Mesenchymal stem cell (in vitro differentiated cells and primary cell): Measurements from ENCODE around the gene CYP1A2.

Experiments
- DNase-seq: peaks from one replicate; pipeline ENCODE4 v3.0.0-alpha.2; 2013
- H2AFZ ChIP-seq: one replicate; pipeline ENCODE4 v1.6.1; 2013; ENCODE audit warnings: low read depth, mild to moderate bottlenecking, control low read depth, inconsistent platforms, low read length, moderate library complexity
- H2AK5ac ChIP-seq: 2 replicates; pipeline ENCODE4 v1.6.1; 2013; ENCODE audit warnings: low read length, moderate library complexity, mild to moderate bottlenecking, inconsistent platforms; ENCODE audit not compliant: severe bottlenecking
- H2BK120ac ChIP-seq: one replicate; pipeline ENCODE4 v1.6.1; 2013; ENCODE audit warnings: low read depth, mild to moderate bottlenecking, inconsistent platforms, low read length, moderate library complexity
- H2BK12ac ChIP-seq, 2 experiments: one replicate each; pipeline ENCODE4 v1.6.1; 2013; ENCODE audit warnings: inconsistent platforms in 2 of 2, low read length in 2 of 2, mild to moderate bottlenecking in 2 of 2, moderate library complexity in 2 of 2, control low read depth in 1 of 2
- H2BK15ac ChIP-seq: one replicate; pipeline ENCODE4 v1.6.1; 2013; ENCODE audit warnings: mild to moderate bottlenecking, low read depth, inconsistent platforms; ENCODE audit not compliant: poor library complexity, severe bottlenecking
- H2BK5ac ChIP-seq: 2 replicates; pipeline ENCODE4 v1.6.1; 2013; ENCODE audit warnings: low read depth, mild to moderate bottlenecking, low read length, control low read depth, inconsistent platforms; ENCODE audit not compliant: poor library complexity, severe bottlenecking
- H3K14ac ChIP-seq, 2 experiments: one replicate each; pipeline ENCODE4 v1.6.1; 2013; ENCODE audit warnings: inconsistent platforms in 2 of 2, low read length in 2 of 2, control low read depth in 1 of 2, mild to moderate bottlenecking in 1 of 2, moderate library complexity in 1 of 2
- H3K18ac ChIP-seq, 2 experiments: one replicate each; pipeline ENCODE4 v1.6.1; 2013; ENCODE audit warnings: inconsistent platforms in 2 of 2, low read length in 2 of 2, control low read depth in 1 of 2, low read depth in 1 of 2, mild to moderate bottlenecking in 1 of 2
- H3K23ac ChIP-seq, 2 experiments: one replicate each; pipeline ENCODE4 v1.6.1; 2013; ENCODE audit warnings: inconsistent platforms in 2 of 2, low read length in 2 of 2, mild to moderate bottlenecking in 2 of 2, moderate library complexity in 2 of 2, control low read depth in 1 of 2
- H3K27ac ChIP-seq: 2 replicates; pipeline ENCODE4 v1.5.1; 2013; ENCODE audit warnings: mild to moderate bottlenecking, moderate library complexity, low read length, control low read depth, inconsistent platforms; ENCODE audit not compliant: poor library complexity, severe bottlenecking
- H3K27me3 ChIP-seq, 2 experiments: 2 replicates each; pipeline versions ENCODE4 v1.6.1 to v1.7.0; 2013; ENCODE audit warnings: low read length in 2 of 2, mild to moderate bottlenecking in 2 of 2, moderate library complexity in 2 of 2, control low read depth in 1 of 2, inconsistent platforms in 1 of 2; ENCODE audit not compliant: control insufficient read depth in 1 of 2, insufficient read depth in 1 of 2
- H3K36me3 ChIP-seq, 2 experiments: 2 replicates each; pipeline versions ENCODE4 v1.6.1 to v1.7.0; 2013; ENCODE audit warnings: low read length in 2 of 2, control low read depth in 1 of 2, inconsistent platforms in 1 of 2, low read depth in 1 of 2, mild to moderate bottlenecking in 1 of 2; ENCODE audit not compliant: insufficient read depth in 2 of 2, control insufficient read depth in 1 of 2
- H3K4ac ChIP-seq, 2 experiments: one replicate each; pipeline ENCODE4 v1.6.1; 2013; ENCODE audit warnings: inconsistent platforms in 2 of 2, low read length in 2 of 2, mild to moderate bottlenecking in 2 of 2, moderate library complexity in 2 of 2, control low read depth in 1 of 2, low read depth in 1 of 2
- H3K4me1 ChIP-seq: 2 replicates; pipeline ENCODE4 v1.6.1; 2013; ENCODE audit warnings: low read depth, low read length, control low read depth; ENCODE audit not compliant: control insufficient read depth, insufficient read depth
- H3K4me2 ChIP-seq: 2 replicates; pipeline ENCODE4 v1.6.1; 2013; ENCODE audit warnings: low read length, mild to moderate bottlenecking, inconsistent platforms; ENCODE audit not compliant: poor library complexity, severe bottlenecking
- H3K4me3 ChIP-seq, 2 experiments: 2 replicates each; pipeline versions ENCODE4 v1.5.1 to v1.7.0; 2013; ENCODE audit warnings: low read length in 2 of 2, mild to moderate bottlenecking in 2 of 2, control low read depth in 1 of 2, low read depth in 1 of 2; ENCODE audit not compliant: insufficient read depth in 1 of 2
- H3K79me1 ChIP-seq: replicated peaks from 2 replicates; pipeline ENCODE4 v1.6.1; 2013; ENCODE audit warnings: mild to moderate bottlenecking, control low read depth, low read length, inconsistent platforms; ENCODE audit not compliant: poor library complexity, severe bottlenecking
- H3K9ac ChIP-seq: 2 replicates; pipeline ENCODE4 v1.7.0; 2013; ENCODE audit warnings: mild to moderate bottlenecking, low read length, moderate library complexity
- H3K9me3 ChIP-seq: 2 replicates; pipeline ENCODE4 v1.7.0; 2013; ENCODE audit warnings: mild to moderate bottlenecking, low read length; ENCODE audit not compliant: control insufficient read depth
- H4K8ac ChIP-seq: one replicate; pipeline ENCODE4 v1.6.1; 2013; ENCODE audit warnings: inconsistent platforms, mild to moderate bottlenecking, low read length, moderate library complexity
- H4K91ac ChIP-seq: one replicate; pipeline ENCODE4 v1.6.1; 2013; ENCODE audit warnings: mild to moderate bottlenecking, low read length, inconsistent platforms
- WGBS: methylation state at CpG from one replicate; pipeline ENCODE4 v1.1.7; 2013; ENCODE audit warnings: mixed read lengths; 5-methylcytosine and 5-hydroxymethylcytosine counted together

CYP1A2 gene

GRCh38 chr15:74770211-74770903 is 21.7 kb downstream of the CYP1A2 start:
- DNase-seq: no peak
- no peak overlapping the region for H3K9ac ChIP-seq
- no peak overlapping the region for H2AFZ ChIP-seq
- H2BK15ac ChIP-seq: no peak overlapping the region
- no peak overlapping the region for H4K8ac ChIP-seq
- H2BK120ac ChIP-seq: no peak overlapping the region
- no peak overlapping the region for H3K27ac ChIP-seq
- H3K14ac ChIP-seq: no peak overlapping the region
- no peaks in the 10 kb centered on the region for H3K9me3 ChIP-seq
- H3K4ac ChIP-seq: no peak overlapping the region
- H3K27me3 ChIP-seq: peaks cover 24 to 28% of the 10 kb centered on the region in 2 experiments
- H3K4me2 ChIP-seq: no peak overlapping the region
- H3K36me3 ChIP-seq: no peaks in the 10 kb centered on the region
- no peak overlapping the region for H3K4me3 ChIP-seq
- H3K79me1 ChIP-seq: no peaks in the 10 kb centered on the region
- H2AK5ac ChIP-seq: no peak overlapping the region
- no peak overlapping the region for H3K18ac ChIP-seq
- H2BK12ac ChIP-seq: no peak overlapping the region
- H2BK5ac ChIP-seq: no peak overlapping the region
- no peak overlapping the region for H4K91ac ChIP-seq
- 57% methylated on average over 4 of the region's 4 CpGs for WGBS
- H3K23ac ChIP-seq: no peak overlapping the region
- H3K4me1 ChIP-seq: peaks cover 9% of the 10 kb centered on the region

- Histone ChIP-seq H3K18ac (no peak overlapping the region), H2AK5ac (peak overlapping the region; percentile 10), H3K4me2 (no peak overlapping the region), H3K23ac (no peak overlapping the region), H4K91ac (no peak overlapping the region), H2BK12ac (no peak overlapping the region), H2BK120ac (no peak overlapping the region), H3K4me3 (no peak overlapping the region), H3K9me3 (no peaks in the 10 kb centered on the region), H4K8ac (no peak overlapping the region), H3K27ac (no peak overlapping the region), H2AFZ (no peak overlapping the region), H3K4ac (no peak overlapping the region), H2BK5ac (no peak overlapping the region), H3K4me1 (peaks cover 22% of the 10 kb centered on the region), H3K27me3 (peaks cover 13 to 15% of the 10 kb centered on the region in 2 experiments), H2BK15ac (no peak overlapping the region), H3K79me1 (no peaks in the 10 kb centered on the region), H3K9ac (no peak overlapping the region), H3K14ac (no peak overlapping the region), H3K36me3 (no peaks in the 10 kb centered on the region)
- WGBS: 75% methylated on average over 5 of the region's 5 CpGs
- no peak for DNase-seq
These were observed 24.7 kb downstream of the CYP1A2 start for GRCh38 chr15:74773329-74773728.

GRCh38 chr15:74773731-74774252 is 25.1 kb downstream of the CYP1A2 start:
- no peak overlapping the region for H2BK5ac ChIP-seq
- H3K27me3 ChIP-seq: peaks cover 13 to 15% of the 10 kb centered on the region in 2 experiments
- peaks cover 21% of the 10 kb centered on the region for H3K4me1 ChIP-seq
- H4K8ac ChIP-seq: no peak overlapping the region
- no peaks in the 10 kb centered on the region for H3K36me3 ChIP-seq
- H3K27ac ChIP-seq: no peak overlapping the region
- no peak overlapping the region for H2BK15ac ChIP-seq
- no peak overlapping the region for H3K4me3 ChIP-seq
- H3K79me1 ChIP-seq: no peaks in the 10 kb centered on the region
- H3K9ac ChIP-seq: no peak overlapping the region
- H3K18ac ChIP-seq: no peak overlapping the region
- no peaks in the 10 kb centered on the region for H3K9me3 ChIP-seq
- 46% methylated on average over 5 of the region's 5 CpGs for WGBS
- peak overlapping the region; percentile 10 for H2AK5ac ChIP-seq
- H3K23ac ChIP-seq: no peak overlapping the region
- no peak for DNase-seq
- no peak overlapping the region for H2AFZ ChIP-seq
- no peak overlapping the region for H2BK12ac ChIP-seq
- H2BK120ac ChIP-seq: no peak overlapping the region
- no peak overlapping the region for H4K91ac ChIP-seq
- H3K4ac ChIP-seq: no peak overlapping the region
- H3K14ac ChIP-seq: no peak overlapping the region
- H3K4me2 ChIP-seq: no peak overlapping the region

- H2AFZ ChIP-seq: no peak overlapping the region
- H4K91ac ChIP-seq: no peak overlapping the region
- H3K9me3 ChIP-seq: no peaks in the 10 kb centered on the region
- H2BK12ac ChIP-seq: no peak overlapping the region
- no peak overlapping the region for H3K18ac ChIP-seq
- H3K14ac ChIP-seq: no peak overlapping the region
- H3K4me1 ChIP-seq: peaks cover 21% of the 10 kb centered on the region
- H3K23ac ChIP-seq: no peak overlapping the region
- no peak overlapping the region for H3K27ac ChIP-seq
- H4K8ac ChIP-seq: no peak overlapping the region
- no peaks in the 10 kb centered on the region for H3K36me3 ChIP-seq
- no peak for DNase-seq
- H3K27me3 ChIP-seq: peaks cover 6 to 7% of the 10 kb centered on the region in 2 experiments
- H3K4ac ChIP-seq: no peak overlapping the region
- H2BK5ac ChIP-seq: no peak overlapping the region
- no peak overlapping the region for H2BK120ac ChIP-seq
- 89% methylated on average over 5 of the region's 5 CpGs for WGBS
- no peak overlapping the region for H2BK15ac ChIP-seq
- no peak overlapping the region for H3K4me2 ChIP-seq
- H3K4me3 ChIP-seq: no peak overlapping the region
- no peak overlapping the region for H2AK5ac ChIP-seq
- H3K79me1 ChIP-seq: no peaks in the 10 kb centered on the region
- H3K9ac ChIP-seq: no peak overlapping the region
These were observed 26.5 kb downstream of the CYP1A2 start for GRCh38 chr15:74775132-74775562.
